Calu3 (cell line): ENCODE results near the gene SHISA2. TPM values are rescaled to one million over a fixed set of nuclear protein-coding genes. Genes with fewer than 3 reads are reported as not detected.

Source experiments
- BruUV-seq: library from RNA; stranded (reverse); fragments of 400-500 nt; replicated peaks from 2 replicates; lab custom pipeline; 2021; lab: Mats Ljungman, UMichigan
- CTCF ChIA-PET: fragments of 300-600 bp; sonication (Branson Sonifier 250); formaldehyde crosslinking; loops from one replicate; lab custom pipeline; 2022; ENCODE audit warnings: antibody characterized with exemption; lab: Charles Lee
- DNase-seq: peaks from one replicate; pipeline ENCODE4 v3.0.0; 2022
- H3K27ac Mint-ChIP-seq: one replicate; pipeline ENCODE4 v1.8.0; 2022; ENCODE audit warnings: mixed read lengths; ENCODE audit not compliant: unreplicated experiment
- H3K27me3 Mint-ChIP-seq: one replicate; pipeline ENCODE4 v1.8.0; 2022; ENCODE audit warnings: mixed read lengths; ENCODE audit not compliant: unreplicated experiment
- H3K36me3 Mint-ChIP-seq: one replicate; pipeline ENCODE4 v1.8.0; 2022; ENCODE audit warnings: mild to moderate bottlenecking, moderate library complexity, mixed read lengths; ENCODE audit not compliant: insufficient read depth, unreplicated experiment
- H3K4me1 Mint-ChIP-seq: one replicate; pipeline ENCODE4 v1.8.0; 2022; ENCODE audit warnings: mild to moderate bottlenecking, low read depth, mixed read lengths; ENCODE audit not compliant: unreplicated experiment
- H3K4me3 Mint-ChIP-seq: one replicate; pipeline ENCODE4 v1.8.0; 2022; ENCODE audit warnings: mild to moderate bottlenecking, low read depth, moderate library complexity, mixed read lengths; ENCODE audit not compliant: unreplicated experiment
- H3K9me3 Mint-ChIP-seq: one replicate; pipeline ENCODE4 v1.8.0; 2022; ENCODE audit warnings: low read depth, mixed read lengths; ENCODE audit not compliant: unreplicated experiment
- intact Hi-C: fragments of 100-400 bp; cut with micrococcal nuclease; formaldehyde crosslinking; loops from one replicate; pipeline ENCODE4 v1.10.0; 2022; ENCODE audit not compliant: unreplicated experiment
- total RNA-seq: library from RNA; stranded (reverse); gene quantifications from 2 replicates; pipeline ENCODE4 v1.2.3, GENCODE V29; 2022
- TF ChIP-seq, protein P1 (sequence below): fragments of 200-600 bp; IDR thresholded peaks from one replicate; pipeline ENCODE4 v1.8.0; 2022; ENCODE audit warnings: antibody characterized with exemption; ENCODE audit not compliant: unreplicated experiment

Gene SHISA2
- total RNA-seq, 1 experiment from 2014 or later = 23.2 TPM

DNA sequence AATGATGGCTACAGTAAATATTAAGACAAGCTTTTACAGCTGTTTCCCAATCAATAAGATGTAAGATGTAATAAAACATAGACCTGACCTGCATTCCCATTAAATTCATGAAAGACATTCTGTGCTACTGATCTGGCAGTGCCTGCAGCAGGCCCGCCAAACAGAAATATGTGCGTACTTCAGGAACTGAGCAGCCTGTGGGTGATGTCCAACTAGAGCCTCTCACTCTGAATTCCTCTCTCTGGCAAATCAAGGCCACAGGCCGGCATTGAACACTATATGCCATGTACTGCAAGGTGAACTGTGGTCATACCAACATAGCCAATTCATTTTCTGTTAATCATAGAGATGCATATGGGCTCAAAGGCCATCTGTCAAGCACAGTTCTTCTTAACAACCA lies 17.8 kb downstream of the SHISA2 start:
- CTCF ChIA-PET = no interaction called here
- Mint-ChIP-seq H3K36me3 (no peaks in the 10 kb centered on the region), H3K4me3 (no peak overlapping the region), H3K9me3 (peaks cover 7% of the 10 kb centered on the region), H3K27me3 (no peaks in the 10 kb centered on the region), H3K4me1 (no peaks in the 10 kb centered on the region), H3K27ac (no peak overlapping the region)
- intact Hi-C loops = no loop called here
- BruUV-seq = no TSS peak
- DNase-seq = no peak
- TF ChIP-seq, protein P1, sequence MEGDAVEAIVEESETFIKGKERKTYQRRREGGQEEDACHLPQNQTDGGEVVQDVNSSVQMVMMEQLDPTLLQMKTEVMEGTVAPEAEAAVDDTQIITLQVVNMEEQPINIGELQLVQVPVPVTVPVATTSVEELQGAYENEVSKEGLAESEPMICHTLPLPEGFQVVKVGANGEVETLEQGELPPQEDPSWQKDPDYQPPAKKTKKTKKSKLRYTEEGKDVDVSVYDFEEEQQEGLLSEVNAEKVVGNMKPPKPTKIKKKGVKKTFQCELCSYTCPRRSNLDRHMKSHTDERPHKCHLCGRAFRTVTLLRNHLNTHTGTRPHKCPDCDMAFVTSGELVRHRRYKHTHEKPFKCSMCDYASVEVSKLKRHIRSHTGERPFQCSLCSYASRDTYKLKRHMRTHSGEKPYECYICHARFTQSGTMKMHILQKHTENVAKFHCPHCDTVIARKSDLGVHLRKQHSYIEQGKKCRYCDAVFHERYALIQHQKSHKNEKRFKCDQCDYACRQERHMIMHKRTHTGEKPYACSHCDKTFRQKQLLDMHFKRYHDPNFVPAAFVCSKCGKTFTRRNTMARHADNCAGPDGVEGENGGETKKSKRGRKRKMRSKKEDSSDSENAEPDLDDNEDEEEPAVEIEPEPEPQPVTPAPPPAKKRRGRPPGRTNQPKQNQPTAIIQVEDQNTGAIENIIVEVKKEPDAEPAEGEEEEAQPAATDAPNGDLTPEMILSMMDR = no peak

DNA sequence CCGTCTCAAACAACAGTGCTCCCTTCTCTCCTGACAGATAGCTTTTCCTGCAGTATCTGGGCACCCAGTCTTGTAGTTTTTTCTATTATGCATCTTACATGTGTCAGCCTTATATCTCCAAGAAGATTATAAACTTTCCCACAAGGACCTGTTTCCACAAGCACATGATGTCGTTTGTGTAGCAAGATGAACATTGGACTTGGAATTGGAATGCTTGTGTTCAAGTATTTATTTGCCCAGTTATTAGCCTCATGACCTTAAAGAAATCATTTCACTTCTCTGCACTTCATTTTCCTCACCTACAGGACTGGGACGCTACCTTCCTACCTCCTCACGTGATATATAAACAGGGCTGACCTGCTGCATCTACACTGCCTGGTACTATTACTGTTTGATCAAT lies 21.5 kb downstream of the SHISA2 start:
- H3K27me3 Mint-ChIP-seq = no peaks in the 10 kb centered on the region
- H3K27ac Mint-ChIP-seq = no peak overlapping the region
- no peak overlapping the region for H3K4me3 Mint-ChIP-seq
- intact Hi-C loops = no loop called here
- TF ChIP-seq, protein P1 = no peak
- BruUV-seq = no TSS peak
- CTCF ChIA-PET = no interaction called here
- H3K4me1 Mint-ChIP-seq = peaks cover 5% of the 10 kb centered on the region
- DNase-seq = no peak
- peaks cover 4% of the 10 kb centered on the region for H3K9me3 Mint-ChIP-seq
- no peaks in the 10 kb centered on the region for H3K36me3 Mint-ChIP-seq

DNA sequence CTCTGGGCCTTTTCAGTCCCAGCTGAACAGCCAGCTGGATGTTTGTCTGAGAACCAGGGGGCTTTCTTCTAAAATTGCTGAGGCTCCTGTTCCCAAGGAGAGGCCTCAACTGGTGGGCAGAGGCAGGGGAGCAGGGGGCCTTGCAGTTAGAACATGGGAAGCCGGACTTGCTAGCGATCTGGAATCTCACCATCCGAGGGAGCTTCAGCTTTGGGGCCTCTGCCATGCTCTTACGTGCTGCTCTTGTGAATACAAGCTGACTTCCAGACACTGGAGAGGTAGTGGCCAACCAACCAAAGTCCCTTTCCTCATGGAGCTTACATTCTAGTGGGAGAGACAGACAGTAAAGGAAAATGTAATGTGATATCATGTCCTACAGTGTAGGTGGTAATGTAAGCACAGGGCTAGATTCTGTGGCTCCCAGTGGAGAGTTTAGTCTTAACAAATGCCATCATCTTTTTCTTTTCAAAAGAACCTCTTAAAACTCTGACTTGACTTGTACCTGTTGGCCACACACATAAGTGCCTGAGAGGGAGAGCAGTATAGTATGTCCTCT lies 22.2 kb downstream of the SHISA2 start:
- Mint-ChIP-seq H3K9me3 (peaks cover 4% of the 10 kb centered on the region), H3K27ac (no peak overlapping the region), H3K27me3 (no peaks in the 10 kb centered on the region), H3K36me3 (no peaks in the 10 kb centered on the region), H3K4me1 (peaks cover 12% of the 10 kb centered on the region), H3K4me3 (no peak overlapping the region)
- CTCF ChIA-PET = no interaction called here
- intact Hi-C loops = no loop called here
- TF ChIP-seq, protein P1 = no peak
- DNase-seq = no peak
- BruUV-seq = no TSS peak

DNA sequence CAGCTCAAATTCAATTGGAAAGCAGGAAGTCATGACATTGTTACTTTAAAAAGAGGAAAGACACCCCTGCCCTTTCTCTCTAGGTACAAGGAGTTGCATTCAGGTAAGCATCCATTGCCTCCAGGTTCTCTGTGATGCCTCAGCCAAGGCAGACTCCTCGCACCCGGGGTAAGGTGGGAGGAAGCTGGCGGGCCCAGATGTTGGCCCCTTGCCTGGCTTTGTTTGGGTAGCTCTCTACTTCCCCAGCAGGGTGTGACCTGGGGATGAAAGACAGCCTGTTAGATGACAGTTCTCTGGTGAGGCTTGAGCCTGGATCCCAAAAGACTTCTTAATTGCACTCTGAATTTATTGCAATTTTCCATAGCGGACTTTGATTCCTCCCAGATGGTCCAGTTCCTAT lies 25.6 kb downstream of the SHISA2 start:
- H3K4me1 Mint-ChIP-seq = peaks cover 39% of the 10 kb centered on the region
- CTCF ChIA-PET = no interaction called here
- H3K27ac Mint-ChIP-seq = no peak overlapping the region
- no peaks in the 10 kb centered on the region for H3K27me3 Mint-ChIP-seq
- TF ChIP-seq, protein P1 = no peak
- intact Hi-C loops = no loop called here
- H3K36me3 Mint-ChIP-seq = no peaks in the 10 kb centered on the region
- BruUV-seq = no TSS peak
- H3K4me3 Mint-ChIP-seq = no peak overlapping the region
- DNase-seq = no peak
- H3K9me3 Mint-ChIP-seq = peaks cover 4% of the 10 kb centered on the region
